DMS153 treated with DMSO at 0.1 percent for 48 hours (cell line): ENCODE data around the gene CEP20.
"Not testable (repeated sequence)": the region's sequence is repeated elsewhere in the genome, so short reads cannot be mapped to it uniquely, and the experiment has no call there.

Source experiments
- DNase-seq: peaks from one replicate; lab custom pipeline; 2025; ENCODE audit not compliant: unreplicated experiment; lab: John Stamatoyannopoulos, UW

Gene CEP20

GRCh38 chr16:15861996-15862395, 26.4 kb downstream of the CEP20 start:
- no peak for DNase-seq

- DNase-seq = no peak
Observed at GRCh38 chr16:15858921-15859668, 29.3 kb downstream of the CEP20 start.

- no peak for DNase-seq
Observed at GRCh38 chr16:15857724-15858560, 30.5 kb downstream of the CEP20 start.

GRCh38 chr16:15856901-15857698, 31.3 kb downstream of the CEP20 start, which contains the start of gene MYH11:
MYH11 (minus strand) TSS chr16:15857028; CDS start chr16:15838252, 18,776 bp downstream.
- no peak for DNase-seq

DNA sequence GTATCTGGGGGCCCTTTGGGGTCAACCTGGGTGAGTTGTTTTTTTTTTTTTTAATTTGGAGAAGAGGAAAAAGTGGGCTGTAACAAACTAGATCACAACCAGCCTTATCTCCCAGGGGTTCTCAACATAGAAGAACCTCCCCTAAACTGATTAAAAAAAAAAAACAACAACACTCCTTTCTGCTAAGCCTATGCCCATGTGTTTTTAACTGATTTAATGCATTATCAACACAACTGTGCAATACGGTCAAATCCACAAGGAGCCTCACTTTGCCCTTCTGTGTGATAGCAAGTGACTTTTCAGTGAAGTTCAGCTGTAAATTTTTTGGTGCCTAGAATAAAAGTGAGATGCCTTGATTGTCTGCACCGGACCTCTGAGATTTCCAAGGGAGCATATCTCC, 32.2 kb downstream of the CEP20 start:
- no peak for DNase-seq

- no peak for DNase-seq
Observed at GRCh38 chr16:15855704-15856003, 32.7 kb downstream of the CEP20 start.

DNA sequence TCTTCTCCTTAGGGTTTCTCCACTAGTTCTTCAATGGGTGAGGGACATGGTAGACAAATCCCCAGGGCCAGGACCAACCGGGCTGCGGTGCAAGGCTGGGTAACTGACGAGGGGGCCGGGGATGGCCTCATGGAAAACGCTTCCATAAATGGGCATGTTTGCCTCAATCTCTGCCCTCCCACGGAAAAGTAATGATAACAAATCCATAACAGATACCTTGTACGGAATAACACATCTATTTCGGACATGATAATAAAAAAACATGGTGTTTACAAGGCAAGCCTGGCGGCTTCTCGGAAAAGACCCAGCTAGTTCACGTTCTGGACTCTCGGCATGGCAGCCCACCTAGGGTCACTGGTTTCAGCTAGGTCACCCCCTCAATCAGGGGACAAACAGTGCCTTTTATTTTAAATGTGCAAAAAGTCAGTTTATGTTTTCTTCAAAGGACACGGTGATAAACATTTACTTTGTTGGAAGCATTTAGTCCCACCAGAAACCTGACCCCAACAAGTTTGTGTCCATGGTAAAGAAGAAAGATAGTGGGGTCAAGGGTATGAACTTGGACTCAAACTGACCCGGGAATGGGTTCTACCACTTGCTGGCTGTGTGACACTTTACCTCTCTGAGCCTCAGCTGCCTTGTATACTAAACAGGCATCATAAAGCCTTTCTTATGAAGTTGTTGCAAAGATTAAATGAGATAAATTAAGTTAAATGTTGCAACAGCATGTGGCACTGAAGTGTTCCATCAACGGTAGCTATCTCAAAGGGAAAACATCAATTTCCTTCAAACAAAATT, 33.3 kb downstream of the CEP20 start:
- DNase-seq = no peak

GRCh38 chr16:15854061-15854460, 34.3 kb downstream of the CEP20 start:
- no peak for DNase-seq

DNA sequence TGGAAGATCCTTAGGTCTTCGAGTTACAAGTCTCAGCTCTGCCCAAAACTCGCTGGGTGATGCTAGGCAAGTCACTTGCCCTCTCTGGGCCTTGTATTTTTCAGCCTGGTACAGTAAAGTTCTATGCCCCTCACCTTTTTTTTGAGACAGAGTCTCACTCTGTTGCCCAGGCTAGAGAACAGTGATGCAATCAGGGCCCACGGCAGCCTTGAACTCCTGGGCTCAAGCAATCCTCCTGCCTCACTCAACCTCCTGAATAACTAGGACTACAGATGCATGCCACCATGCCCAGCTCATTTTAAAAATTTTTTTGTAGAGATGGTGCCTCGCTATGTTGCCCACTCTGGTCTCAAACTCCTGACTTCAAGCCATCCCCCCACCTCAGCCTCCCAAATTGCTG, 35.4 kb downstream of the CEP20 start:
- no peak for DNase-seq

- DNase-seq = not testable (repeated sequence)
Observed at GRCh38 chr16:15850555-15850954, 37.8 kb downstream of the CEP20 start.

DNA sequence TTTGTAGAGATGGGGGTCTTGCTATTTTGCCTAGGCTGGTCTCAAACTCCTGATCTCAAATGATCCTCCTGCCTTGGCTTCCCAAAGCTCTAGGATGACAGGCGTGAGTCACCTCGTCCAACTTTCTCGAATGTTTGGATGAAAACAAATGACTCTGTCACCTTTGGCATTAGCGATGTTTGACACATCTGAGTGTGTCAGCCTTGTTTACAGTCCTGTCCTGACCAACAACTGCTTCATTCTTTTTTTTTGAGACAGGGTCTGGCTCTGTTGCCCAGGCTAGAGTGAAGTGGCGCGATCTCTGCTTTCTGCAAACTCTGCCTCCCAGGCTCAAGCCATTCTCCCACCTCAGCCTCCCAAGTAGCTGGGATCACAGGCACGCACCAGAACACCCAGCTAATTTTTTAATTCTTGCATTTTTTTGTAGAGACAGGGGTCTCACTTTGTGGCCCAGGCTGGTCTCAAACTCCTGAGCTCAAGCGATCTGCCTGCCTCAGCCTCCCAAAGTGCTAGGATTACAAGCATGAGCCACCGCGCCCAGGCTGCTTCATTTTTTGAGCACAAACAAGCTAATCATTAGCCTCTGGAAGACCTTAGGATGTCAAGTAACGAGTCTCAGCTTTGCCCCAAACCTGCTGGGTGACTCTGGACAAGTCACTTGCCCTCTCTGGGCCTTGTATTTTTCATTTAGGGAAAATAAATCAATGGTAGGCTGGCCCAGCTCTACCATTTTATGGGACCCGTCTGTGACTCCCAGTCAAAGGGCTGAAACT, 39.0 kb downstream of the CEP20 start:
- no peak for DNase-seq

DNA sequence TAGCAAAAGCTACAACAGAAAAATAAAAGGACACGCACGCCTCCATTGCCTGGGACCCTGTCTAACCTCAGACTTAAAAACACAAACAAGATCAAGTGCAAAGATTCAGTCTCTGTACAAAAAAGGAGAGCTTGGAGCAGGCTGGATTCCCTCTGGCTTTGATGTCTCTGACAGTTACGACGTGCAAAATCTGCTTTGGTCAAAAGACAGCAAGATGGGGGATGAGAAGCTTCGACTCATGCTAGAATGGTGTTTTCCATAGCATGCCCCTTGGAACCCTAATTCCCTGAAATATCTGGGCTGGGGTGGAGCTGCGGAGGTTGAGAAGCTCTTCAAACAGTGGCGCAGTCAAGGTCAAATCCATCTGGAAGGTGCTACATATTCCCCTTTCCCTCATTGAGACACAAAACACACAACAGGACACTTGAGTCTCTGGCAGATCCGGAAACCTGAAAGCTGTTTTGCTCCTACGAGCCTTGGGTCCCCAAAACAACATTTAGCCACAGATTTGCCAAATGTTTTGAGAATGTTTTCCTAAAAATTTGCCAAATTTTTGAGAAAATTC, 40.7 kb downstream of the CEP20 start:
- no peak for DNase-seq

DNA sequence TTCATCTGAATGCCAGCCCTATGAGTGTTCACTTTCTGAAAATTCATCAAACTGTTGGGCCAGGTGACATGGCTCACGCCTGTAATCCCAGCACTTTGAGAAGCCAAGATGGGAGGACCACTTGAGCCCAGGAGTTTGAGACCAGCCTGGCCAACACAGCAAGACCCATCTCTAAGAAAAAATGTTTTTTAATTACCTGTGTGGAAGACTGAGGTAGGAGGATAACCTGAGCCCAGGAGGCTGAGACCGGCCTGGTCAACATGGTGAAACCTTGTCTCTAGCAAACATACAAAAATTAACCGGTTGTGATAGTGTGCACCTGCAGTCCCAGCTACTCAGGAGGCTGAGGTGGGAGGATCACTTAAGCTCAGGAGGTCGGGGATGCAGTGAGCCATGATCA, 41.9 kb downstream of the CEP20 start:
- DNase-seq = no peak

DNA sequence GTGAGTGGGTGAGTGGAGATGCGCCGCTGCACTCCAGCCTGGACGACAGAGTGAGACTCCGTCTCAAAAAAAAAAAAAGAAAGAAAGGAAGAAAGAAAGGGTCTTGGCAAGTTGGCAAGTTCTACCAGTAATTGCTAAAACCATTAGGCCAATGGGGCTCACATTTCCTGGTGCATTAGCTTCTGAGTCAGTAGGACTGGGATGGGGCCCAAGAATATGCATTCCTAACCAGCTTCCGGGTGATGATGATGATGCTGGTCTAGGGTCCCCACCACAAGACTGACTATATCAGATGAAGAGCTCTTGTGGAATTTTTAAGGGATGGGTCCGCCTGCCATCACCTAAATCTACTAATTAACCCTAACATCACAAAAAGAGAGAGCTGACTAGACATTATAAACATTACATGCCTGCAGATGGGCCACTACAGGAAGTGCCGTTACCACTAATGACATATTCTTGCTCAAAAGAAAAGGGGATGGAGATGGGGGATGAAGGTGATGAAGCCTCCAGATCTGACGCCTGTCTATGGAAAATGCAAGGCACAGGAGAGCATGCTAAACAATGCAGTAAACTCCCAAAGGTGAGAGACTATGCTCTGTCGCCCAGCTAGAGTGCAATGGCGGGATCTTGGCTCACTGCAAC, 44.6 kb downstream of the CEP20 start:
- DNase-seq = no peak

DNA sequence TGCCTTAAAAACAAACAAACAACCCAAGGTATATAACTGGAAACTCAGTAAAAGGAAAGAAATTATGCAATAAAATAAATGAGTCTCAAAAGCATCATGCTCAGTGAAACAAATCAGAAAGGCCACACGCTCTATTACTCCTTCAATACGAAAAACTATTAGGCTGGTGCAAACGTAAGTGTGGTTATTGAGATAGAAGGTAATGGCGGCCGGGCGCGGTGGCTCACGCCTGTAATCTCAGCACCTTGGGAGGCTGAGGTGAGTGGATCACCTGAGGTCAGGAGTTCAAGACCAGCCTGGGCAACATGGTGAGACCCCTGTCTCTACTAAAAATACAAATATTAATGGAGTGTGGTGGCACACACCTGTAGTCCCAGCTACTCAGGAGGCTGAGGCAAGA, 49.2 kb downstream of the CEP20 start:
- not testable (repeated sequence) for DNase-seq

GRCh38 chr16:15837761-15838160, 50.6 kb downstream of the CEP20 start:
- DNase-seq = no peak

DNA sequence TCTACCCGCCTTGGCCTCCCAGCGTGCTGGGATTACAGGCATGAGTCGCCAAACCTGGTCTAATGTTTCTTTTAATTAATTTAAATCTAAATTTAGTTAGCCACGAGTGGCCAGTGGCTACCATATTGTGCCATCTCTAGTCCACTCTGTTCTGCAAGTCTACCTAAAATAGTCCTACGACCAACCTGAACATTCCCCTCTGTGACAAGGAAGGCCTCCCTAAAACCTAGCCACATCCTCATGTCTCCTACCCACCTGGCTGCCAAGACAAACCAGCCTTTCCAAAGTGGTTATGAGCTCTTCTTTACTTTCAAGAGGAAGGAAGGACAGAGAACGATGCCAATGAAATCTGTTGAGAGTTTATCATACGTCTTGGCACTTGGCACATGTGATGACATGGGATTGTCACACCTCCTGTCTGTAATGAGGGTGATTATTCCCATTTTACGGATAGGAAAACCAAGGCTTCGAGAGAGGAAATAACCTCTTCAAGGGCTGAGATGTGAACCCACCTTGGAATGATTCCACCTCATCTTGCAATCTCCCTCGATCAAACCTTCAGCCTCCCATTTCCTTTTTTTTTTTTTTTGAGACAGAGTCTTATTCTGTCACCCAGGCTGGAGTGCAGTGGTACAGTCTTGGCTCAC, 51.3 kb downstream of the CEP20 start:
- DNase-seq = no peak

DNA sequence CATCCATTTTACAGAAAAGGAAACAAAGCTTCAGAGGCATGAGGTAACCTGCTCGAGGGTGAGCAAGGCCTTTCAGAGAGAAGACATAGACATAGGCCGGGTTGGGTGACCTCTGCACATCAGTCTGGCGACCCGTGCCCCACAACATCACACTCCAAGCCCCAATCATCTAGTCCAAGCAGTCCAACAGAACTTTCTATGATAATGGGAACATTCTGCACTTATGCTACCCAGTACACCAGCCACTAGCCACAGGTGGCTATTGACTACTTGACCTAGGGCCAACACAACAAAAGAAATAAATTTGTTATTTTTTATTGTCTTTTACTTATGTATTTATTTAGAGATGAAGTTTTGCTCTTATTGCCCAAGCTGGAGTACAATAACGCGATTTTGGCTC, 52.3 kb downstream of the CEP20 start:
- no peak for DNase-seq
